Measurements from ENCODE around the gene EIF3L.

DNA sequence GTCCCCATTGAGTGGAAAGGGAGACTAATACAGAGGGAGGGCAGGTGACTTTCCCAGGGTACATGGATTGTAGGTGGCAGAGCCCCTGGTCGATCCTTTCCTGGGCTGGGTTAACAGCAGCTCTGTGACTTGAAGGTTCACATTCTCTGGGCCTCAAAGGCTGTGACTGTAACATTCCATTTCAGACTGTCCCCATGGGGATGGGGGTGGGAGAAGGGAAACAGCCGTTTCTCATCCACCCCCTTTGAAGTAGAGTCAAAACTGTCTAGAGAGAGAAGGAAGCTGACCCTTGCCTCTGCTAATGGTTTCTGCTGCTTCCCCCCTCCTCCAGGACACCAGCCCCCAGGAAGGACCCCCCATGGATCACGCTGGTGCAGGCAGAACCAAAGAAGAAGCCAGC is 76.1 kb downstream of the EIF3L start:
- TF ChIP-seq, protein P1, sequence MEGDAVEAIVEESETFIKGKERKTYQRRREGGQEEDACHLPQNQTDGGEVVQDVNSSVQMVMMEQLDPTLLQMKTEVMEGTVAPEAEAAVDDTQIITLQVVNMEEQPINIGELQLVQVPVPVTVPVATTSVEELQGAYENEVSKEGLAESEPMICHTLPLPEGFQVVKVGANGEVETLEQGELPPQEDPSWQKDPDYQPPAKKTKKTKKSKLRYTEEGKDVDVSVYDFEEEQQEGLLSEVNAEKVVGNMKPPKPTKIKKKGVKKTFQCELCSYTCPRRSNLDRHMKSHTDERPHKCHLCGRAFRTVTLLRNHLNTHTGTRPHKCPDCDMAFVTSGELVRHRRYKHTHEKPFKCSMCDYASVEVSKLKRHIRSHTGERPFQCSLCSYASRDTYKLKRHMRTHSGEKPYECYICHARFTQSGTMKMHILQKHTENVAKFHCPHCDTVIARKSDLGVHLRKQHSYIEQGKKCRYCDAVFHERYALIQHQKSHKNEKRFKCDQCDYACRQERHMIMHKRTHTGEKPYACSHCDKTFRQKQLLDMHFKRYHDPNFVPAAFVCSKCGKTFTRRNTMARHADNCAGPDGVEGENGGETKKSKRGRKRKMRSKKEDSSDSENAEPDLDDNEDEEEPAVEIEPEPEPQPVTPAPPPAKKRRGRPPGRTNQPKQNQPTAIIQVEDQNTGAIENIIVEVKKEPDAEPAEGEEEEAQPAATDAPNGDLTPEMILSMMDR (IDR thresholded peaks at IDR 0.05): no peak
- TF ChIP-seq RCOR1 (IDR thresholded peaks at IDR 0.05; ENCODE audit: low read length) (no peak), RXRA (IDR thresholded peaks at IDR 0.05; ENCODE audit: borderline replicate concordance, low read depth) (no peak), POLR2AphosphoS5 (IDR thresholded peaks at IDR 0.05; ENCODE audit: low read depth, low read length) (no peak), GABPA (IDR thresholded peaks at IDR 0.05; ENCODE audit: low read depth) (no peak), ELF1 (IDR thresholded peaks at IDR 0.05) (no peak), YY1 (IDR thresholded peaks at IDR 0.05; ENCODE audit: low read depth) (no peak), EZH2phosphoT487 (IDR thresholded peaks at IDR 0.05; ENCODE audit: borderline replicate concordance, low read depth) (no peak), RAD21 (IDR thresholded peaks at IDR 0.05; ENCODE audit: low read length) (no peak), SIN3A (IDR thresholded peaks at IDR 0.05; ENCODE audit: borderline replicate concordance, low read depth, low read length) (no peak)
- TF ChIP-seq, protein P2, sequence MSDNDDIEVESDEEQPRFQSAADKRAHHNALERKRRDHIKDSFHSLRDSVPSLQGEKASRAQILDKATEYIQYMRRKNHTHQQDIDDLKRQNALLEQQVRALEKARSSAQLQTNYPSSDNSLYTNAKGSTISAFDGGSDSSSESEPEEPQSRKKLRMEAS (IDR thresholded peaks at IDR 0.05; ENCODE audit: low read depth): no peak

Data from SK-N-SH (cell line).